Measurements from ENCODE around the gene PATJ. TPM values are rescaled to one million over a fixed set of nuclear protein-coding genes. Genes with fewer than 3 reads are reported as not detected.
"Not testable (repeated sequence)": the region's sequence is repeated elsewhere in the genome, so short reads cannot be mapped to it uniquely, and the experiment has no call there.

PATJ gene
- total and polyA plus RNA-seq, 2 experiments from 2014 or later, result 35.3 to 68.4 TPM

- no peak for TF ChIP-seq REST (IDR thresholded peaks at IDR 0.05; ENCODE audit: unreplicated experiment)
- TF ChIP-seq CTCF (conservative IDR thresholded peaks at IDR 0.05; ENCODE audit: low read depth in 2 of 2), result no peak
- no peak for TF ChIP-seq ETS1 (IDR thresholded peaks at IDR 0.05)
- no peak for TF ChIP-seq EZH2 (IDR thresholded peaks at IDR 0.05; ENCODE audit: low read depth, unreplicated experiment)
Measured at GRCh38 chr1:61797045-61797755, 54.9 kb downstream of the PATJ start (continued).

GRCh38 chr1:61801047-61801446, 58.8 kb downstream of the PATJ start:
- ATAC-seq; H3K4me2 ChIP-seq; H3F3A ChIP-seq (replicated peaks; ENCODE audit: low read depth); H3K27ac Mint-ChIP-seq; H3K27ac ChIP-seq (ENCODE audit: low read depth); H3K27me3 ChIP-seq (ENCODE audit: insufficient read depth); H3K4me1 ChIP-seq (ENCODE audit: insufficient read depth); H3K79me2 ChIP-seq (replicated peaks; ENCODE audit: insufficient read depth); H3K9me3 Mint-ChIP-seq; H3K4me1 Mint-ChIP-seq; H3K4me3 ChIP-seq; H3K4me3 Mint-ChIP-seq; H2AFZ ChIP-seq; H3K9me2 ChIP-seq (ENCODE audit: insufficient read depth); H4K20me1 ChIP-seq (replicated peaks; ENCODE audit: insufficient read depth); DNase-seq (ENCODE audit: low spot score); H3K27me3 Mint-ChIP-seq (ENCODE audit: insufficient read depth, low read depth, poor library complexity): not testable (repeated sequence)
- peaks cover 50% of the 10 kb centered on the region for H3K36me3 Mint-ChIP-seq (ENCODE audit: low read depth)
- peaks cover 37% of the 10 kb centered on the region for H3K36me3 ChIP-seq (ENCODE audit: insufficient read depth)

GRCh38 chr1:61807606-61808140, 65.4 kb downstream of the PATJ start:
- no peaks in the 10 kb centered on the region for H3K9me2 ChIP-seq (ENCODE audit: insufficient read depth)
- H3K4me1 Mint-ChIP-seq, result peaks cover 5% of the 10 kb centered on the region
- no peaks in the 10 kb centered on the region for H3F3A ChIP-seq (replicated peaks; ENCODE audit: low read depth)
- no peak overlapping the region for H3K27ac Mint-ChIP-seq
- no peak overlapping the region for H2AFZ ChIP-seq
- DNase-seq (ENCODE audit: low spot score), result no peak
- peaks cover 16% of the 10 kb centered on the region; the same call in 1 of the 2 replicates for H3K36me3 ChIP-seq (ENCODE audit: insufficient read depth)
- H3K4me3 ChIP-seq, result no peak overlapping the region
- H3K27me3 Mint-ChIP-seq (ENCODE audit: insufficient read depth, low read depth, poor library complexity), result peaks cover 2% of the 10 kb centered on the region
- 0 out of 2 replicates have a peak, but pooled peaks cover 3% of the 10 kb centered on the region for H4K20me1 ChIP-seq (replicated peaks; ENCODE audit: insufficient read depth)
- H3K36me3 Mint-ChIP-seq (ENCODE audit: low read depth), result peaks cover 47% of the 10 kb centered on the region
- no peak overlapping the region for H3K4me2 ChIP-seq
- no peaks in the 10 kb centered on the region for H3K4me1 ChIP-seq (ENCODE audit: insufficient read depth)
- ATAC-seq, result no peak
- H3K9me3 Mint-ChIP-seq, result no peaks in the 10 kb centered on the region
- no peaks in the 10 kb centered on the region for H3K79me2 ChIP-seq (replicated peaks; ENCODE audit: insufficient read depth)
- H3K27me3 ChIP-seq (ENCODE audit: insufficient read depth), result no peaks in the 10 kb centered on the region
- no peak overlapping the region for H3K4me3 Mint-ChIP-seq
- H3K27ac ChIP-seq (ENCODE audit: low read depth), result no peak overlapping the region
- TF ChIP-seq EZH2 (IDR thresholded peaks at IDR 0.05; ENCODE audit: low read depth, unreplicated experiment), result no peak
- no peak for TF ChIP-seq CTCF (conservative IDR thresholded peaks at IDR 0.05; ENCODE audit: low read depth in 2 of 2)
- no peak for TF ChIP-seq POLR2AphosphoS5 (IDR thresholded peaks at IDR 0.05; ENCODE audit: low read depth)
- TF ChIP-seq CREB1 (CRISPR knock-in tag; IDR thresholded peaks at IDR 0.05; ENCODE audit: low read depth), result no peak
- no peak for TF ChIP-seq ETS1 (IDR thresholded peaks at IDR 0.05)
- TF ChIP-seq ZNF331 (CRISPR knock-in tag; IDR thresholded peaks at IDR 0.05; ENCODE audit: low read depth), result no peak
